EL (cell line): ENCODE measurements around the gene PLD1.

Source experiments
- DNase-seq: peaks from one replicate; pipeline ENCODE4 v3.0.0-alpha.2; 2016

PLD1 gene

DNA sequence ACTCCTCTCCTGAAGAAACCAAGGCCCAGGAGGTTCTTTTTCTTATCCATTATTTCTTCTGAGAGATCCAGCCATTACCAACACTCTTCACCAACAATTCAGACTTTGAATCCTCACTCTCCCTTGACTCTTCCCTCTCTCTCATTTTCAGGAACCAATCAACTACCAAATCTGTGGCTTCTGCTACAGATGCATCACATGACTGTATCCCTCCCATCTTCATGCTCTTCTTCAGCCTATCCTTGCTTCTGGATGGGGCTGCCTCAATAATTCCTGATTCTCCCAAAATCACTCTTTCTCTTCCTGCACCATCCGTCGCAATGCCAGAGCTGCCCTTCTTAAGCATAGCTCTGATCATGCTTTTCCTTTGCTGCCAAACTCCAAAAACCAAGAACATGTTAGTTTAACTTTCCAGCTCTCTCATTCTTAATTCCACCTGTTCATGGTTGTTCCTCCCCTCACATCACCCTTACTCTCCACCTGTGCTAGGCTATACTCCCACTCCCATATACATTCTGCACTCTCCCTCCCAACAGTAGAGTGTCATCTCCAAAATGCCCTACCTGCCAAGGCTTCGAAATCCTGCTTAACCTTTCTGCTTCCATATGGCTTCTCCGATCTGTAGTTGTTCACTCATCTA lies 13.5 kb downstream of the PLD1 start:
- DNase-seq = no peak

DNA sequence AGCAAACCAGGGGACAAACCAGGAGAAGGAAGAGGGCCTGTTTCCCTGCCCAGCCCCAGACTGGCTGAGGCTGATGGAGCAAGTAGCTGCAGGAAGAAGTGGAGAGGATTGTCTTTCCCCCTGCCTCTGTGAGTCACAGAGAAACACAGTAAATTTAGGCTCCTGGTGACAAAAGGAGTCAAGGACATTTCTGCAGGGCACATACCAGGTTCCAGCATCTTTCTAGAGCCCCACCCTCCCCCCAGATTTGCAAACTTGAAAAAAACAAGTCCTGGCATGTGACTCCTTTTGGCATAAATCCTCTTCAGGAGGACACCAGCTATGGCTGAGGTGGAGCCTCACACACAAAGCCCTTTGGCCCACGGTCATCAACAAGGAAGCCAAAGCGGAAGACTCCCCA lies 17.8 kb downstream of the PLD1 start:
- no peak for DNase-seq

DNA sequence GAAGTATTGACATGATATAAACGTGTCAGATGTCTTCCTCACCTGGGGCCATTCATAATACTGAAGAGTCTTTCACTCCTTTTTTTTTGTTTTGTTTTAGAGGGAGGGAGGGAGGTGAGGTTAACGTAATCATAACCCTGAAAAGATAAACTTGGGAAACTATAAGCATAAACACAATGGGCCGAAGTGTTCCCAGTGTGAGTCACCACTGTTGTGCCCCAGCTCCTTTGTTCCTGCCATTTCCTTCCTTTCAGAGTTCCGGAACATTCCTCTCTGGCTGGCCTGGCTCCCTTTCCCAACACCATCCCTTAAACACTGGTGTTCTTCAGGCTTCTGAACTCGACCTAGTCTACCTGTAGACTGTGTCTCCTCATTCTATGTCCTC lies 18.6 kb downstream of the PLD1 start:
- peak; percentile 28 for DNase-seq

DNA sequence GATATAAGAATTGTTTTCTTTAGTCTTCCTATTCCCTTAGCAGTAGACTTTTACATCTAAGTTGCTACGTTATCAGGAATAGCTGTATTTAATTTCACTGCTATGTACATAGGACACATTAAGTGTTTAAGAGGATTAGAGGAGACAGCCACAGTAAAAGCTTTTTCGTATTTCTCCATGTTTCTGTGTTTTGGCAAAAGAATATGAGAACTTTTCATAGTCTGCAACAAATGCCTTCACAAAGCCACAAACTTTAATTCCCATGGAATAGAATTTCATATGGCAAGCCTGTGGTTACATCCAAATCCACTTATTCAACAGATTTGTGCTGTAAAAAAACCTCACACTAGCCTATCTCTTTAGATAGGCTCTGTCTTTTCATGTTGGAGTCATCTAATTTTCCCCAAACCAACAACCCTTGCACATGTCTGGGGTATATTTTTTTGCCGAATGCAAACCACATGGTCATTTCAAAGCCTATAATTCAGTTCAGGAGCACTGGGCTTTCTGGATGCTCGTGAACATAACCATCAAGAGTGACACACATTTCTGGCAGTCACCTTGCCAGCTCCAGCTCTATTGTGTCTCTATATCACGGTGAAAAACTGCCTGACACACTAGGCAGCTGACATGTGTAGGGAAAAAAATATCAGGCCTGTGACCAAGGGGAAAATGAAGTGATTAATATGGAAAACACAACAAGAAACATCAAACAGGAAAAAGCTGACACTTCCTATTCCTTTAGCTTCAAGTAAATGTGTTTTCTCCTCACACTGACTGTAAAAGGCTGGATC lies 19.2 kb downstream of the PLD1 start:
- no peak for DNase-seq

DNA sequence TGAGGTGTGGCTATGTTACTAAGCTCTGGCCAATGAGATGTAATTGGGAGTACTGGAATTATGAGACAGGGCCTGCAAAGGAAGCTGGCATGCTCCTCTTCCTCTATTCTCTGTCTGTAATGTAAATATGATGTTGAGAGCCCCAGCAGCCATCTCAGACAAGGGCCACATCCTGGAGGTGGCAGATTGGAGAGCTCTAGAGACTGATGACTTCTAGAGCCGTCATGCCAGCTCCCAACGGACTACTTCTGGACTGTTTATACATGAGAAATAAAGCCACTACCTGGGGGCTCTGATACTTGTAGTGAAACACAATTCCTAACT lies 19.7 kb downstream of the PLD1 start:
- DNase-seq = no peak

DNA sequence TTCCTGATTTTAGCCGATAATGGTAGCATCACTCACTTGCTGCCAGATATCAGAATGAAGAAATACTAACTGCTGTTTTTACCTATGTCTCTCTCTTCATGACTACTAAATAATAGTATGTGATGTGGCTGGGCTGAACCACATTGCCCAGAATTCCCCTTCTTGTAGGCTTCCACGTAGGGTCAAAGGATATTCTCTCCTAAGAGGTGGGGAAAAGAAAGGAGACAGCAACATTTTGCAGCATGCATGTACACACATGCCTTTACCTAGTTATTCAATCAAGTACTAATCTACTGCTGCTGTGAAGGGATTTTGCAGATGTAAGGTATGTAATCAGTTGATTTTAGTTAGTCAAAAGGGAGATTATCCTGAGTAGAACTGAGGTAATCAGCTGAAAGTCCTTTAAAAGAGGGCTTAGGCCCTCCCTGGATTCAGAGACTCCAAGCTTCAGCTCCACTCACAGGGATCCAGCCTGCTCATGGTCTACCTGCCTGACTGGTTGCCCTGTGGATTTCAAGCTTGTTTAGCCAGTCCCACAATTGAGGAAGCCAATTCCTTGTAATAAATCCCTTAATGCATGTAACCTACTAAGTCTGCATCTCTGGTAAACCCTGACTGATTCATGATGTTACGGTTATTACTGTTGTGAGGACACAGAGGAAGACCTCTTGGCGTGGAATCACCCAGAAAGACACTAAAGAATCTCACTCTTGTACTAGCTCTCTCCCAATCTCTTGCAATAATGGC lies 20.4 kb downstream of the PLD1 start:
- no peak for DNase-seq

DNA sequence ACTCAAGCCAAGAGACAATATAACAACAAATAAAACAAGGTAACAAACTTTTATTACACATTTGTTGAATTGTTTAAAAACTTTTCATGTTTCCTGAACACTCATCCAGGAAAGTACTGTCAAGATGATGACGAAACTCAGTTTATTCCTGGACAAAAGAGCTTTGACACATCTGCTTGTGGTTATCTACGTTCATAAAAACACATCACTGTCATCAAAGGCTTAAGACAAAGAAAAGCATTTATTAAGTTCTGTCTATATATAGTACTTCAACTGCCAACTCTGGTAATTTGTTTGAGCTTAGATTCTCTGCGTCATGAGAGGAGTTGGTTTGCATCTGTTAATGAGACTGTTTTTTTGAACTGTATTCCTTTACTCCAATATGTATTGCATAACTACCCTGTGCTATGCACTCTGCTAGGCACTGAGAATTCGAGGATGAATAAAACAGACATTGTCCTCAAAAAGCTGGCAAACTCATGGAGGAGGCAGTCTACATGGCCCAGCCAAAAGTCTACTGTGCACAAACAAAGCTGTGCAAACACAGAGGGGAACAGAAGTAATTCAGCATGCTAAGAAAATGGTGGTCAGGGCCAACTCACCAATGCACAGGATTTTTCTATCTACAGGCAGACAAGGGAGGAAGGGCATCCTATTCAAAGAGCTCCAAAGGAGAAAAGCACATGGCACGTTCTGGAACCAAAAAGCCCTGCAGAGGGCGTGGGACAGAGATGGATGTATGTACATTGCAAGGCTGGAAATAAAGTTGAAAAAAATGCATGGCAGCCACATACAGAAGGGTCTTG lies 21.5 kb downstream of the PLD1 start:
- peak; percentile 86 for DNase-seq

DNA sequence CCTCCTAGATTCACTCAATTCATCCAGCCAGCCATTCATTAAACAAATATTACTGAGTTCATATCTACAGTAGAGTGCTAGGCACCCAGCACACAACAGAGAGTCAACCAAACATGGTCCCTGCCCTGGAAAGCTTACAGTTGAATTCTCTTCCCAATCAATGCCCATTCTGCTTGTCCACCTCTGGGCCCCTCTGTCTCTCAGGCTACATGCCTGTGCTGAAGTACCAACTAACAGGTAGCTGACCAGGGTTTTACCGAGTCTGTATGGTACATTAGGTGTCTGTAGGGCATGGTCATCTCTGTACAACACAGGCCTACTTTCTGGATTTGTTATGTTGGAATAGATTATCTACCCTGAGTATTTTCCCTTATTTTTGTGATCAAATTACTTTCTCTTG lies 23.3 kb downstream of the PLD1 start:
- DNase-seq = no peak

DNA sequence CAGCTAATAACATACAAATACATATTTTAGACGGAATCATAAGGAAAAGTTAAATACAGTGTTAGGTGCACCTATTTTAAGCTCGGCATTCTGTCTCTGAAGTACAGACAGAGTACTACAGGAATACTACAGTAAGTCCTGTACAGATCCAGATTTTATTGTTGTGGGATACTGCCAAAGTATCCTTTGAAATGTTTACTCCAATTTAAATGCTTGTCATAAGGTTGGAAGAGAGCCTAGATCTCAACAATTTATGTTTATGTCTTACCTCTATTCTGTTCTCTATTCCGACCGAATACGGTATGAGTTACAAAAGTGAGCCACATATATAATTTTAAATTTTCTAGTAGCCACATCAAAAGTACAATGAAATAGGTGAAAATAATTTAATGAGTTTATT lies 25.3 kb downstream of the PLD1 start:
- DNase-seq = no peak

DNA sequence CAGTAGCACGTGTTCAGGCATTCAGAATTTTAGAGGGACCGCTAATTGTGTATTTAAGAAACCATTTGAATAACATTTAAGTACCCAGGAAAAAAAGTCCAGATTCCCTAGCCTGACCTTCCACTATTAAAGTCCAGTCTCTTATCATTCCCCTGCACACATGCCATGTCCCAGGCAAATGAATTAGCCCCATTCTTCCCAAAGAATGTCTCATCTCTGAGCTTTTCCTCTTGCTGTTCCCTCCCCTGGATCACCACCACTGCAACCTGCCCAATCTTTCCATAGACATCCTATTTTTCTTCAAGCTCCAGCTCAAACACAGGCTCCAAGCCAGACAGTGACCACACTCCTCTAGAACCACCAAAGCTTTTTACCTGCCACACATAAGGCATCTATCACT lies 25.9 kb downstream of the PLD1 start:
- no peak for DNase-seq

DNA sequence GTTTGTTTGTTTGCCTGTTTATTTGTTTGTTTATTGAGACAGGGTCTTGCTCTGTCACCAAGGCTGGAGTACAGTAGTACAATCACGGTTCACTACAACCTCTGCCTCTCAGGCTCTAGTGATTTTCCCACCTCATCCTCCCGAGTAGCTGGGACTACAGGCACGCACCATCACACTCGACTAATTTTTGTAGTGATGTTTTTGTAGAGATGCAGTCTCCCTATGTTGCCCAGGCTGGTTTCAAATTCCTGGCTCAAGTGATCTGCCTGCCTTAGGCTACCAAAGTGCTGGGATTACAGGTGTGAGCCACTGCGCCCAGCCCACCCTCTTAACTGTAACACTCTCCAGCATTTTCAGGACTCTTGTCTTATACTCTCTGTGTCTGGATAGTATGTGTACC lies 26.7 kb downstream of the PLD1 start:
- DNase-seq = no peak

DNA sequence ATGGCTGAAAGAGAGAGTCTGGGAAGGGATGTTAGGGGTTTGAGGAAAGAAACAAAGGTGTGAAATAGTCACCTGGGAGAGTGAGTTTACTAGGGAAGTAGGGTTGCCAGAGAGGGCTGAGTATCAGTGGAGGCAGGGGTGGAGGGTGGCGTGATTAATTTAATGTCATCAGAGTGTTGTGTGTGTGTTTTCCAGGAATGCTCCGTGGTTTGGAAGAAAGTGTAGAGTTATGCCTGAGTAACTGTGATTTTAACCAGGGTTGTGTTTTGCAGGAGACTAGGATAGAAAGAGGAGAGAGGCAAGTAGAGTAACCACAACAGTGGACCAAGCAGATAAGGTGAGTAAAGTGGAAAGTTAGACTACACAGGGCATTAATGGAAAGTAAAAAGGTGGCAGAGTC lies 27.2 kb downstream of the PLD1 start:
- no peak for DNase-seq

DNA sequence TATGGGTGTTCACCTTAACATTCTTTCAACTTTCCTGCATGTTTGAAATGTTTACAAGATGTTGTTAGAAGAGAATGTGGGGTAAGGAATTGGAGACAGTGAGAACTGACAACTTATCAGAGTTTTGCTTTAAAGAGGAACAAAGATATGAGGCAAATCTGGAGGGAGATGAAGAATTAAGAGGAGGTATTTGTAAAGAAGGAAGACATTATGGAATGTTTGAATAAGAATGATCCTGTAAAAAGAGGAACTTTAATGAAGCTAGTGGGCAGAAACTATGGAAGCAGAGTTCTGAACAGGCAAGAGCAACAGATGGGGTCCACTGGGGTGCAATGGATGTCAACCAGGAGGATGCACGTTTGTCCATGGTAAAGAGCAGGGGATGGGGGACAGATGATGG lies 27.7 kb downstream of the PLD1 start:
- DNase-seq = no peak

DNA sequence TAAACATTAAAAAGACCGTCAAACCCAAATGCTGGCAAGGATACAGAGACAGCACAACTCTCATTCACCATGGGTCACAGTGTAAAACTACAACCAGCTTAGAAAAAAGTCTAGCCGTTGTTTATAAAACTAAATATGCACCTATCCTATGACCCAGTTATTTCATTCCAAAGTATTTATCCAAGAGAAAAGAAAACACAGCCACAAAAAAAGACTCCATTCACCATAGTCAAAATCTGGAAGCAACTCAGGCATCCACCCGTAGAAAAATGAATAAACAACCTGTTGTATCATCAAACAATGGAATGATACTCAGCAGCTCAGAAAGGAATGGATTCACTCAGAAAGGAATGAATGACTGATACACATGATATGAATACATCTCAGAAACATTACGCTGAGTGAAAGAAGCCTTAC lies 28.6 kb downstream of the PLD1 start:
- DNase-seq = no peak

DNA sequence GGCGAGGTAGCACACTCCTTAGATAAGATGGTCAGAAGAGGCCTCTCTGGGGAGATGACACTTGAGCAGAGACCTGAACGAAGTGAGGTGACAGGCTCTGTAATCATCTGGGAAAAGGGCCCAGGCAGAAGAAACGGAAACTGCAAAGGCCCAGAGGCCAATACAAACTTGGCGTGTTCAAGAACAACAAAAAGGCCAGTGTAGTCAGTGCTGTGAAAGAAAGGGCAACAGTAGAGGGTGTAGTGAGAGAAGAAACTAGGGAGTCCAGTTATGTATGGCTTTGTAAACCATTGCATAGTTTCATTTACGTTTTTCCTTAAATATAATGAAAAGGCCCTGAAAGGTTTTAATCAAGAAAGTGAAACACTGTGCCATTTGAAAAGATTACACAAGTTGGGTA lies 31.8 kb downstream of the PLD1 start:
- no peak for DNase-seq

DNA sequence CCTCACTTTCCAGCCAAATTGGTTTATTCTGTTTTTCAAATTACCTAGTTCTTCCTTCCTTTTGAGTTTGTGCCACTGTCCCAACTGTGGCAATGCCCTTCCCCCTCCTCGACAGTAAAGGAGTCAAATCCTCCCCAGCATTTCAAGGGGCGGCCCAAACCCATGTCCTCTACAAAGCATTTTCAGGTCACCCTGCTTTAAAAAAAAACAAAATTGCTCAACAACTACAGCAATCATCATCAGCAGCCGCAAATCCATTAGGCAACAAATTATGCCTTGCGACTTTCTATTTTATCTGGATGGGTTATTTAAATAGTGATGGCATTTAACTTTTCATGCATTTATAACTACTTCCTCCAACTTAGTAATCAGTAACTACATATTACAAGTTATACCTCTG lies 32.7 kb downstream of the PLD1 start:
- no peak for DNase-seq

DNA sequence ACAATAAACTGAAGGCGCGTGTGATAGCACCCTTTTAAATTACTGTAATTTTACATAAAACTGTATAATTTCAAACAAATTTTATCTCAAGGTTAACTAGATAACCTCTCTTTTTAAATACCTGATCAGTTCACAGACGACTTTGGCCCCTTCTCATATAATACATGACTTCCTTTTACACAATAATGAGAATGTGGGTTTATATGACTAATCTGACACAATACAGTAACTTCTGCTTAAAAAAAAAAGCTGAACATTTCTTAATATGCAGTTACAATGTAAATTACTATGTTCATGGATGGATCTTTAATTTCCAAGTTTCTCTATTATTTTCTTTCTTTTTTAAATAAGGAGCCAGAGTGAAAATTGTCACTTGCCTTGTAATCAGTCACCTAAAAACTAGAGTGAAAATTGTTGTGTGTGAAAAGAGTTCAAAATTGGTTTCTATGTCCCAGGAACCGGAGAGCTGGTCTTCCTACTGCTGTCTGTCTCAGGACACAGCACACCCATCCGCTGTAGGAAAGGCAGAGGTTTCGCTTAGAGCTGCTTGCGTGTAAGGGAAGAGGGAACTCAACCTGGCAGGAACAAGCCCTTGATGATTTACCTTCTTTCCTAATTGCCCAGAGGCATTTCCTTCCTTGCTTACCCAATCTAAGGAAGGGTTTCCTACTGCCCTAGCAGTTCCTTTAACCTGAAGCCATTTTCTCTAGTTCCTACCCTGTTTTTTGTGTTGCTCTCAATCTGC lies 33.3 kb downstream of the PLD1 start:
- DNase-seq = no peak

DNA sequence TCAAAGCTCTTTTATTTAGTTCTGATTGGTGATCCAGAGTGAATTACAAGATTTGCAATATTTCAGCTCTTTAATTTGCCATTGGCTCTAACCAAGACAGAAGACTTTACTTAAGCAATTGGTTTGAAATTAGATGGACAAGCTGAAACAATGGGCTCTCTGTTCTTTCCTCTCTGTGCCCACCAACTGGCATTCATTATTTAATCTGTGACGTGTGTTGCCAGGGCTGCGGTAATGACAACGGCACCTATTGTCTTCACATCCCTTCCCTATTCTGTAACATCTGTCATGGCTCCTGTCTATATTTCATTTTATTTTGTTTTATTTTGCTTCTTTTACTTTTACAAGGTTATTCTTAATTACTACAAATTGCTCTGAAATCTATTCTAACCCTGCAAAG lies 33.9 kb downstream of the PLD1 start:
- DNase-seq = no peak

DNA sequence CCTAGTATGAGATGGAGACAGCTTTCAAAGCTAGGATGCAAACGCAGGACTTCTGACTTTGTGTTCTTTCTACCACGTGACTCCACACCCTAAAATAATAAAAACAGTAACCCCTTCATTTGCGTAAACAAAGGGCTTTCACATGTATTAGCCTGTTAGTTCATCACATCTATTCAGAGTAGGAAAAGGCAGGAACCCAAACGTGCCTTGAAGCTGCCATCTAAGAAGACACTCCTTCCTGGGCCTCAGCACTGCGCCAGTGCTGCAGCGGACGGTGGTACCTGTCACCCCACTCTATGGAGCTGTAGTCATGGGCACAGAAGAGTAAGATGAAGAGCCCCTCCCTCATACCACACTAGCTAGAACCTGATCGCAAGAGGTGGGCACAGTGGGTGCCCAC lies 34.3 kb downstream of the PLD1 start:
- DNase-seq = no peak

DNA sequence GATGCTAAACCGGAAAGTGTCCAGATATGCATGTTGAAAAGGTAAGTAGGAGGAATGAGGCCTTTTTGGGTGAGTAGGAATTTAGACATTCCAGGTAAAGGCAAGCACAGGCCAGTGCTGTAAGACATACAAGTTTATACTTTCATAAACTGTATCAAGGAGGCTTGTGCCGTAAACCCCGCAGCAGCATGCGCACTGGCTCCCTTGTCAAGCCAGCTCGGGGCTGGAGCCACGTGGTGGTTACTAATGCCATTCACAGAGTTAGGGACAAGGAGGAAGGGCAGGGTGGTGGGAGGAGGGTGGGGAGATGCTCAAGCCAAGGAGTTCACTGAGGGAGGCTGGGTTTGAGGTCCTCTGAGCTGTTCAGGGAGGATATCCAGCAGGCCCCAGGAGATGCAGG lies 35.8 kb downstream of the PLD1 start:
- no peak for DNase-seq

DNA sequence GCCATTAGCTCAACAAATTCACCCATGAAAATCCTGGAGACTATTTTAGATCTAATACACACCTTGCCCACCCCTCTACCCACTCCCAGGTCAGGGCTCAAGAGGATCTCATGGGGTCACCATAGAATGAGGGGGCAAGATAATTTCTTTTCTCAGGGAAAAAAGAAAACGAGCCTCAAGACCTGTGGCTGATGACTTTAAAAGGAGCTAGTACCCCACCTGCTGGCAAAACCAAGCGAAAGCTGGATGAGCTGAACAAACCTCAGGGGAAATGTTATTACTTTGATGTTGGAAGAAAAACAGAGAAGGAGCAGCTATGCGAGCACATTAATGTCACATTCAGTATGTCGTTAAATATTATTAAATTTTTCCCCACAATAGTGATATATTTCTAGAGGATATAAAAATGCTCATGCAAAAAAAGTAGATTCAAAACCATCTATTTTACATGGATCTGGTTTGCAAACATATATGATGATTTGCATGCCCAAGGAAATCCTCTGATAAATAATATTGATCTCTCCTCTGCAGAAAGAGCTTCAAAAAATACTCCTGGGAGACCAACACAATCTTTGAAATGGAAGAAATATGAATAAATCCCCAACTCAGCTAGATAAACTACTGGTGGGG lies 37.7 kb downstream of the PLD1 start:
- peak; percentile 59 for DNase-seq
